GM19468 (cell line): Measurements from ENCODE around the gene HIVEP3.

Experiments used
- ATAC-seq: cut with Tn5 transposase; IDR thresholded peaks from one replicate; pipeline ENCODE4 v1.9.1; 2021; ENCODE audit warnings: mild to moderate bottlenecking, moderate library complexity, moderate number of reproducible peaks; ENCODE audit not compliant: unreplicated experiment; ENCODE audit errors: extremely low read depth

The HIVEP3 gene

GRCh38 chr1:41799205-41799604, 119.5 kb downstream of the HIVEP3 start:
- ATAC-seq, result no peak

- no peak for ATAC-seq
These were observed 123.4 kb downstream of the HIVEP3 start for GRCh38 chr1:41795205-41795762.

GRCh38 chr1:41794031-41794430, 124.7 kb downstream of the HIVEP3 start:
- no peak for ATAC-seq

GRCh38 chr1:41792485-41792770, 126.3 kb downstream of the HIVEP3 start:
- ATAC-seq, result no peak

- no peak for ATAC-seq
These were observed 126.8 kb downstream of the HIVEP3 start for GRCh38 chr1:41791667-41792484.

GRCh38 chr1:41790351-41790750, 128.4 kb downstream of the HIVEP3 start:
- no peak for ATAC-seq

- no peak for ATAC-seq
These were observed 128.9 kb downstream of the HIVEP3 start for GRCh38 chr1:41789661-41790330.

GRCh38 chr1:41788427-41788826, 130.3 kb downstream of the HIVEP3 start:
- ATAC-seq, result no peak

- no peak for ATAC-seq
These were observed 134.0 kb downstream of the HIVEP3 start for GRCh38 chr1:41784531-41785274.

- ATAC-seq, result no peak
These were observed 135.5 kb downstream of the HIVEP3 start for GRCh38 chr1:41783189-41783639.

GRCh38 chr1:41780916-41781315, 137.8 kb downstream of the HIVEP3 start:
- ATAC-seq, result no peak

GRCh38 chr1:41780322-41780721, 138.4 kb downstream of the HIVEP3 start:
- no peak for ATAC-seq

- no peak for ATAC-seq
These were observed 139.4 kb downstream of the HIVEP3 start for GRCh38 chr1:41779360-41779759.

GRCh38 chr1:41777695-41778094, 141.0 kb downstream of the HIVEP3 start:
- no peak for ATAC-seq

- ATAC-seq, result no peak
These were observed 141.8 kb downstream of the HIVEP3 start for GRCh38 chr1:41776891-41777441.

- ATAC-seq, result no peak
These were observed 142.7 kb downstream of the HIVEP3 start for GRCh38 chr1:41775956-41776585.

- no peak for ATAC-seq
These were observed 144.2 kb downstream of the HIVEP3 start for GRCh38 chr1:41774471-41774990.

GRCh38 chr1:41773842-41774241, 144.9 kb downstream of the HIVEP3 start:
- ATAC-seq, result no peak

GRCh38 chr1:41773144-41773591, 145.6 kb downstream of the HIVEP3 start:
- ATAC-seq, result no peak

- no peak for ATAC-seq
These were observed 149.7 kb downstream of the HIVEP3 start for GRCh38 chr1:41769068-41769467.
